ENCODE results near the gene SHMT1.
A peak's percentile ranks its signal among the peaks of the same experiment; 100 is the strongest.

The SHMT1 gene

DNA sequence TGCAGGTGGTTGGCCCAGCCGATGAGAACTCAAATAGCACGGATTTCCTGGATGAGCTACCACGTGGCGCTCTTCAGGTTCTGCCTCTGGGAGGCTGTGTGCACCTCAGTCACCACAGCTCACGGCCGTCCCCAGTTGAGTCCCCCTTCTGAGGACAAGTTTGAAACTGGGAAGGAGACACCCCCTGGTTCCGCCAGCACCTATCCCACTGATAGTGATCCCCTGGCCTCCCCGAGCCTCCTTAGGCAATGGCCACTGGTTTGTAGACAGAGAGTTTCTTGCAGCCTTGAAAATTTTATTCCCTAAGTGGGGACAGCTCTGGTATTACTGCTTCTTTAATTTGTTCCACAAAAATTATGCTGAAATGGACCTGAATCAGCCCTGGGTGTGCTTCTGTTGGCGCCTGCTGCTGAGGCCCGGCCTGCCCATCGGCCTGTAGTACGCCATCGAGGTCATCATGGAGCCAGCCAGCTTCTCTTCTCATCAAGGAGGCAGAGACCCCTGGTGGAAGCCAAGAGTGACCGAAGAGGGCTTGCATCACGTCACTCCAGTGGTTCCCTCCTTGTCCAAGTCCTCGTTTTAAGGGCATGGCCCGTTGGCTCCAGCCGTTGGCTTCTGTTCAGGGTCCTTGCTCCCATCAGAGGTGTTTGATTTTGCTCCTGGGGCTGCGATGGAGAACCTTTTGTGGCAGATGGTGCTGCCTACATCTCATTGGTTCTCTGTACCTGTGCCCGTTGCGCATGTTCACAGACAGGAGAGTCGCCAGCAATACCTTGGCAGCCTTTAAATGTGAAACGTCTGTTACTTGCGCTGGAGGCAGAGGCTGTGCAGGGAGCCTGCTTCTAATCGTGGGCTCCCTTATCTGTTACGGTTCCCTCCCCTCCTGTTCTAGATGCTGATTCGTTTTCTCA is 39.0 kb downstream of the SHMT1 start:
- Histone ChIP-seq H3K36me3 (ENCODE audit: control insufficient read depth, insufficient read depth, low read length, severe bottlenecking) (peaks cover 50% of the 10 kb centered on the region), H3K4me1 (ENCODE audit: control insufficient read depth, insufficient read depth, low read length) (peaks cover 15% of the 10 kb centered on the region), H3K4me3 (ENCODE audit: low read length) (no peak overlapping the region), H3K9ac (ENCODE audit: low read length) (no peak overlapping the region), H3K27me3 (replicated peaks; ENCODE audit: control insufficient read depth, insufficient read depth, low read length) (no peaks in the 10 kb centered on the region), H3K9me3 (ENCODE audit: control insufficient read depth, low read length) (no peaks in the 10 kb centered on the region)
- DNase-seq (ENCODE audit: low read depth), result no peak

GRCh38 chr17:18323507-18324139 is 39.7 kb downstream of the SHMT1 start:
- Histone ChIP-seq H3K27me3 (replicated peaks; ENCODE audit: control insufficient read depth, insufficient read depth, low read length) (no peaks in the 10 kb centered on the region), H3K4me3 (ENCODE audit: low read length) (no peak overlapping the region), H3K9ac (ENCODE audit: low read length) (no peak overlapping the region), H3K4me1 (ENCODE audit: control insufficient read depth, insufficient read depth, low read length) (peaks cover 23% of the 10 kb centered on the region), H3K9me3 (ENCODE audit: control insufficient read depth, low read length) (no peaks in the 10 kb centered on the region), H3K36me3 (ENCODE audit: control insufficient read depth, insufficient read depth, low read length, severe bottlenecking) (peaks cover 42% of the 10 kb centered on the region)
- DNase-seq (ENCODE audit: low read depth), result no peak

DNA sequence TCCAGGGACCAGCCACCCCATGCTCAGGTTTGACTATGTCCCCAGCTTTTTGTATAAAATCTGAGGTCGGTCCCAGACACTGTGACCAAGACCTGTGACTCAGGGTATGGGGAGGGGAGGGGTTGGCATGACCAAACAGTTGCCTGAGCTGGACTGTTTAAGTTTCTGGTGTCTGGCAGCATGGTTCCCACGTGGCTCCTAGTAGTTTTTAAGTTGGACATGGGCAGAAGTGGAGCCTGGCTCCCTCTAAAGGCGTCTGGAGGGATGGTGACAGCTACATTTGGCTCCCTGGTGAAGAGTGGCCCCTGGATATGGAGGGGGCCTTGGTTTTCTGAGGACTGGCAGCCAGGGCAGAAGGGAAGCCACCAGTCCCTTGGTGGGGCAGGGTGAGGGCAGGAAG is 40.3 kb downstream of the SHMT1 start:
- no peak for DNase-seq (ENCODE audit: low read depth)

DNA sequence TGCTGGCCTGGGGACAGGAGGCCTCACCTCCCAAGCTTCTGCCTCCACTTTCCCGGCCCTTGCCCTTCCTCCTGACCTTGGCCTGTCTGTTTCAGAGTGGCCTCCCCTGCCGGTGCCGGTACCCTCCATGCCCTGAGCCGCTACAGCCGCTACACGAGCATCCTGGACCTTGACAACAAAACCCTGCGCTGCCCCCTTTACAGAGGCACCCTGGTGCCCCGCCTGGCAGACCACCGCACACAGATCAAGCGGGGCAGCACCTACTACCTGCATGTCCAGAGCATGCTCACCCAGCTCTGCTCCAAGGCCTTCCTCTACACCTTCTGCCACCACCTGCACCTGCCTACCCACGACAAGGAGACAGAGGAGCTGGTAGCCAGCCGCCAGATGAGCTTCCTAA is 40.8 kb downstream of the SHMT1 start:
- peaks cover 33% of the 10 kb centered on the region for H3K4me1 ChIP-seq (ENCODE audit: control insufficient read depth, insufficient read depth, low read length)
- H3K4me3 ChIP-seq (ENCODE audit: low read length), result no peak overlapping the region
- no peak overlapping the region for H3K9ac ChIP-seq (ENCODE audit: low read length)
- H3K36me3 ChIP-seq (ENCODE audit: control insufficient read depth, insufficient read depth, low read length, severe bottlenecking), result peaks cover 34% of the 10 kb centered on the region
- DNase-seq (ENCODE audit: low read depth), result no peak
- no peaks in the 10 kb centered on the region for H3K9me3 ChIP-seq (ENCODE audit: control insufficient read depth, low read length)
- H3K27me3 ChIP-seq (replicated peaks; ENCODE audit: control insufficient read depth, insufficient read depth, low read length), result no peaks in the 10 kb centered on the region

More for the DNA sequence above, 40.3 kb downstream of the SHMT1 start:
- H3K9ac ChIP-seq (ENCODE audit: low read length), result no peak overlapping the region
- H3K27me3 ChIP-seq (replicated peaks; ENCODE audit: control insufficient read depth, insufficient read depth, low read length), result no peaks in the 10 kb centered on the region
- H3K36me3 ChIP-seq (ENCODE audit: control insufficient read depth, insufficient read depth, low read length, severe bottlenecking), result peaks cover 36% of the 10 kb centered on the region
- no peaks in the 10 kb centered on the region for H3K9me3 ChIP-seq (ENCODE audit: control insufficient read depth, low read length)
- H3K4me1 ChIP-seq (ENCODE audit: control insufficient read depth, insufficient read depth, low read length), result peaks cover 28% of the 10 kb centered on the region
- no peak overlapping the region for H3K4me3 ChIP-seq (ENCODE audit: low read length)

- Histone ChIP-seq H3K36me3 (ENCODE audit: control insufficient read depth, insufficient read depth, low read length, severe bottlenecking) (peaks cover 38% of the 10 kb centered on the region), H3K4me3 (ENCODE audit: low read length) (no peak overlapping the region), H3K9ac (ENCODE audit: low read length) (no peak overlapping the region), H3K4me1 (ENCODE audit: control insufficient read depth, insufficient read depth, low read length) (peaks cover 44% of the 10 kb centered on the region), H3K9me3 (ENCODE audit: control insufficient read depth, low read length) (no peaks in the 10 kb centered on the region), H3K27me3 (replicated peaks; ENCODE audit: control insufficient read depth, insufficient read depth, low read length) (no peaks in the 10 kb centered on the region)
- DNase-seq (ENCODE audit: low read depth), result no peak
These were observed 42.0 kb downstream of the SHMT1 start for GRCh38 chr17:18321309-18321708.

GRCh38 chr17:18320301-18320700 is 43.0 kb downstream of the SHMT1 start:
- H3K9me3 ChIP-seq (ENCODE audit: control insufficient read depth, low read length), result no peaks in the 10 kb centered on the region
- no peaks in the 10 kb centered on the region for H3K27me3 ChIP-seq (replicated peaks; ENCODE audit: control insufficient read depth, insufficient read depth, low read length)
- H3K4me1 ChIP-seq (ENCODE audit: control insufficient read depth, insufficient read depth, low read length), result peaks cover 51% of the 10 kb centered on the region
- H3K36me3 ChIP-seq (ENCODE audit: control insufficient read depth, insufficient read depth, low read length, severe bottlenecking), result peaks cover 37% of the 10 kb centered on the region
- DNase-seq (ENCODE audit: low read depth), result no peak
- peak overlapping the region; percentile 52 for H3K4me3 ChIP-seq (ENCODE audit: low read length)
- H3K9ac ChIP-seq (ENCODE audit: low read length), result peak overlapping the region; percentile 50

DNA sequence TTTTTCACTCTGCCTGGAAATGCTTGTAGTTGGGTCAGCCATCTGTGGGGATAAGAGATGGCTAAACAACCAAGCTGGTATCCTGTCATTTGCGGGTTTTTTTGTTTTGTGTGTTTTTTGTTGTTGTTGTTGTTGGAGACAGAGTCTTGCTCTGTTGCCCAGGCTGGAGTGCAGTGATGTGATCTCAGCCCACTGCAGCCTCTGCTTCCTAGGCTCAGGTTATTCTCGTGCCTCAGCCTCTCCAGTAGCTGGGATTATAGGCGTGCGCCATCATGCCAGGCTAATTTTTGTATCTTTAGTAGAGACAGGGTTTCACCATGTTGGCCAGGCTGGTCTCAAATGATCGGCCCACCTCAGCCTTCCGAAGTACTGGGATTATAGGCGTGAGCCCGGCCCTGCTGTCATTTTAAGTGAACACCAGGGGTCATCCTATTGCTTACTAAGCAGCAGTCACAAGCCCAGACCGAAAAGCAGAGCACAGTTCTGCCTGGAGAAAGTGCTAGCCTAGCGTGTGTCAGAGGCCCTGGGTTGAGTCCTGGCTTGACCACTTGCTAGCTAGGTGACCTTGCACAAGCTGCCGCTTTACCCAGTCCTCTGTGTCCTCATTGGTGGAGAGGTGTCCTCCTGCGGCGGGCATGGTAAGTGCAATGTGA is 43.6 kb downstream of the SHMT1 start:
- peak overlapping the region; percentile 71 for H3K4me3 ChIP-seq (ENCODE audit: low read length)
- H3K4me1 ChIP-seq (ENCODE audit: control insufficient read depth, insufficient read depth, low read length), result peaks cover 51% of the 10 kb centered on the region
- DNase-seq (ENCODE audit: low read depth), result peak; percentile 70
- H3K9me3 ChIP-seq (ENCODE audit: control insufficient read depth, low read length), result no peaks in the 10 kb centered on the region
- H3K9ac ChIP-seq (ENCODE audit: low read length), result peak overlapping the region; percentile 50
- no peaks in the 10 kb centered on the region for H3K27me3 ChIP-seq (replicated peaks; ENCODE audit: control insufficient read depth, insufficient read depth, low read length)
- H3K36me3 ChIP-seq (ENCODE audit: control insufficient read depth, insufficient read depth, low read length, severe bottlenecking), result peaks cover 31% of the 10 kb centered on the region

DNA sequence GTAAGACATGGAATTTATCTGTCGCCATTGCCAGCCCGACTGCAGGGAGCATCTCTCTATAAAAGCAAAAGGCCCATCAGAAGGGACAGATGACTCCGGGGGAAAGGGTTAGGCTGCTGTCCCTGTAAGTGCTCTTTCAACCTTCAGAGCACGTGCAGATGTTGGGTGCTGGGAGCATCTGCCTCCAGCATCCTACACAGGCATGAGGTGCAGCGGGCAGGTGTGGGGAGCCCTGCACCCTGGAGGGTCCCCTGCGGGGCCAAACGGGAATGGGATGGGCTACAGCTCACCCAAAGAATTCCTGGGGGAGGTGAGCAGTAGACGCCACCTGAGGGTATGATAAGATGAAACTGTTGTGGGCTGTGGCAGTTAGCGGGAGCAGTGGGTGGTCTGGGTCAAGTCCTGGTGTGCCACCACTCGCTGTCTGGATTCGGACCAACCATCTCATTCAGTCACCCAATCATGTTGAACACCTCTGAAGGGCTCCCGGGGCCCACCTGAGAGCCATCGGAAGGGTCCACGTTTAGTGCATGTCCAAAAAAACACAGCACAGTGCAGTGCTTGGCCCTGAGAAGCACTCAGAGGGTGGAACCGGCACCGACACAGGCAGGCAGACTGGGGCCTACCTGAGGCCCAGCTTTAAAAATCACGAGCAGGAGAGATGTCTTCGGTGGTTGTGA is 44.4 kb downstream of the SHMT1 start:
- H3K27me3 ChIP-seq (replicated peaks; ENCODE audit: control insufficient read depth, insufficient read depth, low read length), result no peaks in the 10 kb centered on the region
- H3K36me3 ChIP-seq (ENCODE audit: control insufficient read depth, insufficient read depth, low read length, severe bottlenecking), result peaks cover 25% of the 10 kb centered on the region
- H3K9me3 ChIP-seq (ENCODE audit: control insufficient read depth, low read length), result no peaks in the 10 kb centered on the region
- H3K4me3 ChIP-seq (ENCODE audit: low read length), result peak overlapping the region; percentile 71
- H3K4me1 ChIP-seq (ENCODE audit: control insufficient read depth, insufficient read depth, low read length), result peaks cover 51% of the 10 kb centered on the region
- peak overlapping the region; percentile 50 for H3K9ac ChIP-seq (ENCODE audit: low read length)
- DNase-seq (ENCODE audit: low read depth), result no peak

- Histone ChIP-seq H3K27me3 (replicated peaks; ENCODE audit: control insufficient read depth, insufficient read depth, low read length) (no peaks in the 10 kb centered on the region), H3K4me1 (ENCODE audit: control insufficient read depth, insufficient read depth, low read length) (peaks cover 59% of the 10 kb centered on the region), H3K4me3 (ENCODE audit: low read length) (peak overlapping the region; percentile 71), H3K36me3 (ENCODE audit: control insufficient read depth, insufficient read depth, low read length, severe bottlenecking) (peaks cover 18% of the 10 kb centered on the region), H3K9me3 (ENCODE audit: control insufficient read depth, low read length) (no peaks in the 10 kb centered on the region), H3K9ac (ENCODE audit: low read length) (peak overlapping the region; percentile 68)
- DNase-seq (ENCODE audit: low read depth), result no peak
These were observed 45.2 kb downstream of the SHMT1 start for GRCh38 chr17:18318117-18318516.

DNA sequence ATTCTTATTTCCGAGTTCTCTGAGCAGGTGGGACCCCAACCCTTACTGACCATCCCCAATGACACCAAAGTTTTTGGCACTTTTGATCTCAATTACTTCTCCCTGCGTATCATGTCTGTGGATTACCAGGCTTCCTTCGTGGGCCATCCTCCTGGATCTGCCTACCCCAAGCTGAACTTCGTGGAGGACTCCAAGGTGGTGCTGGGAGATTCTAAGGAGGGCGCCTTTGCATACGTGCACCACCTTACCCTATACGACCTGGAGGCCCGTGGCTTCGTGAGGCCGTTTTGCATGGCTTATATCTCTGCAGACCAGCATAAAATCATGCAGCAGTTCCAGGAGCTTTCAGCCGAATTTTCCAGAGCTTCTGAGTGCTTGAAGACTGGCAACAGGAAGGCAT is 47.4 kb downstream of the SHMT1 start:
- Histone ChIP-seq H3K27me3 (replicated peaks; ENCODE audit: control insufficient read depth, insufficient read depth, low read length) (no peaks in the 10 kb centered on the region), H3K9me3 (ENCODE audit: control insufficient read depth, low read length) (no peaks in the 10 kb centered on the region), H3K36me3 (ENCODE audit: control insufficient read depth, insufficient read depth, low read length, severe bottlenecking) (peaks cover 17% of the 10 kb centered on the region), H3K9ac (ENCODE audit: low read length) (peak overlapping the region; percentile 95), H3K4me3 (ENCODE audit: low read length) (peak overlapping the region; percentile 95), H3K4me1 (ENCODE audit: control insufficient read depth, insufficient read depth, low read length) (peaks cover 60% of the 10 kb centered on the region)
- no peak for DNase-seq (ENCODE audit: low read depth)

- peaks cover 57% of the 10 kb centered on the region for H3K4me1 ChIP-seq (ENCODE audit: control insufficient read depth, insufficient read depth, low read length)
These were observed 47.8 kb downstream of the SHMT1 start for GRCh38 chr17:18315562-18315922.

More at GRCh38 chr17:18315562-18315922, 47.8 kb downstream of the SHMT1 start:
- Histone ChIP-seq H3K9ac (ENCODE audit: low read length) (peak overlapping the region; percentile 95), H3K27me3 (replicated peaks; ENCODE audit: control insufficient read depth, insufficient read depth, low read length) (no peaks in the 10 kb centered on the region), H3K36me3 (ENCODE audit: control insufficient read depth, insufficient read depth, low read length, severe bottlenecking) (peaks cover 17% of the 10 kb centered on the region), H3K4me3 (ENCODE audit: low read length) (peak overlapping the region; percentile 95), H3K9me3 (ENCODE audit: control insufficient read depth, low read length) (no peaks in the 10 kb centered on the region)
- DNase-seq (ENCODE audit: low read depth), result no peak
